HG02763 (cell line): ENCODE data around the gene MOGAT3.

Experiments
- ATAC-seq: cut with Tn5 transposase; IDR thresholded peaks from one replicate; pipeline ENCODE4 v1.9.1; 2021; ENCODE audit warnings: mild to moderate bottlenecking, moderate library complexity; ENCODE audit not compliant: unreplicated experiment

MOGAT3 gene

GRCh38 chr7:101200862-101201599, at the start of gene MOGAT3:
TSS of gene MOGAT3 (minus strand) at chr7:101201036. CDS start at chr7:101200854, 182 bp downstream.
- ATAC-seq = no peak

- ATAC-seq = no peak
Measured at GRCh38 chr7:101250324-101250723, 49.5 kb upstream of the MOGAT3 start.

- no peak for ATAC-seq
Measured at GRCh38 chr7:101248276-101248675, 47.4 kb upstream of the MOGAT3 start.

GRCh38 chr7:101245147-101245668, 44.4 kb upstream of the MOGAT3 start:
- no peak for ATAC-seq

- ATAC-seq = peak; percentile 91
Measured at GRCh38 chr7:101244375-101245146, 43.7 kb upstream of the MOGAT3 start, which contains the start of gene FIS1. TSS of gene FIS1 (minus strand) at chr7:101245081. CDS start at chr7:101245004, 77 bp downstream.

- ATAC-seq = no peak
Measured at GRCh38 chr7:101243646-101244374, 43.0 kb upstream of the MOGAT3 start.

GRCh38 chr7:101241443-101242349, 40.9 kb upstream of the MOGAT3 start:
- ATAC-seq = no peak

GRCh38 chr7:101241015-101241363, 40.2 kb upstream of the MOGAT3 start:
- ATAC-seq = no peak

GRCh38 chr7:101240226-101241014, 39.6 kb upstream of the MOGAT3 start:
- no peak for ATAC-seq

- ATAC-seq = no peak
Measured at GRCh38 chr7:101239951-101240220, 39.0 kb upstream of the MOGAT3 start.

GRCh38 chr7:101239191-101239950, 38.5 kb upstream of the MOGAT3 start:
- no peak for ATAC-seq

GRCh38 chr7:101238226-101239182, 37.7 kb upstream of the MOGAT3 start:
- ATAC-seq = no peak

- ATAC-seq = no peak
Measured at GRCh38 chr7:101237206-101238067, 36.6 kb upstream of the MOGAT3 start, which contains the start of gene CLDN15. TSS of gene CLDN15 (minus strand) at chr7:101237802. CDS start at chr7:101237581, 221 bp downstream.

- ATAC-seq = no peak
Measured at GRCh38 chr7:101236292-101236835, 35.5 kb upstream of the MOGAT3 start.

GRCh38 chr7:101235522-101235921, 34.7 kb upstream of the MOGAT3 start:
- ATAC-seq = no peak

GRCh38 chr7:101235050-101235449, 34.2 kb upstream of the MOGAT3 start:
- no peak for ATAC-seq
